MM.1S (cell line): ENCODE data around the gene CFAP20.

Experiments
- DNase-seq: peaks from one replicate; pipeline ENCODE4 v3.0.0-alpha.2; 2015
- H2AFZ ChIP-seq: fragments of 300-600 bp; sonication (generic); 2 replicates; pipeline ENCODE4 v1.6.0; 2016; ENCODE audit warnings: antibody characterized with exemption, low read length
- H3F3A ChIP-seq: fragments of 300-600 bp; sonication (generic); 2 replicates; pipeline ENCODE4 v1.6.1; 2016; ENCODE audit warnings: mild to moderate bottlenecking, antibody characterized with exemption, low read length, moderate library complexity, mixed read lengths; ENCODE audit not compliant: insufficient read depth
- H3K27ac ChIP-seq: fragments of 300-600 bp; sonication (generic); 2 replicates; pipeline ENCODE4 v1.5.1; 2016; ENCODE audit warnings: mild to moderate bottlenecking, low read length
- H3K27me3 ChIP-seq: fragments of 300-600 bp; sonication (generic); replicated peaks from 2 replicates; pipeline ENCODE4 v1.6.0; 2016; ENCODE audit warnings: low read length; ENCODE audit not compliant: insufficient read depth
- H3K36me3 ChIP-seq: fragments of 300-600 bp; sonication (generic); replicated peaks from 2 replicates; pipeline ENCODE4 v1.6.1; 2016; ENCODE audit warnings: mild to moderate bottlenecking, low read length, mixed read lengths; ENCODE audit not compliant: insufficient read depth
- H3K4me1 ChIP-seq: fragments of 300-600 bp; sonication (generic); 2 replicates; pipeline ENCODE4 v1.6.1; 2016; ENCODE audit warnings: low read length, mixed read lengths
- H3K4me2 ChIP-seq: fragments of 300-600 bp; sonication (generic); 2 replicates; pipeline ENCODE4 v1.6.0; 2016; ENCODE audit warnings: low read depth, low read length
- H3K4me3 ChIP-seq: fragments of 300-600 bp; sonication (generic); 2 replicates; pipeline ENCODE4 v1.5.1; 2016; ENCODE audit warnings: low read length, mixed read lengths
- H3K79me2 ChIP-seq: fragments of 300-600 bp; sonication (generic); 2 replicates; pipeline ENCODE4 v1.6.1; 2016; ENCODE audit warnings: mixed run types, low read length, mixed read lengths
- H3K9ac ChIP-seq: fragments of 300-600 bp; sonication (generic); 2 replicates; pipeline ENCODE4 v1.6.1; 2016; ENCODE audit warnings: low read length, mixed read lengths
- H3K9me2 ChIP-seq: fragments of 300-600 bp; sonication (generic); replicated peaks from 2 replicates; pipeline ENCODE4 v1.6.1; 2016; ENCODE audit warnings: mild to moderate bottlenecking, low read length, mixed read lengths; ENCODE audit not compliant: insufficient read depth
- H3K9me3 ChIP-seq: fragments of 300-600 bp; sonication (generic); replicated peaks from 2 replicates; pipeline ENCODE4 v1.6.1; 2016; ENCODE audit warnings: mild to moderate bottlenecking, low read length, mixed read lengths; ENCODE audit not compliant: insufficient read depth
- H4K20me1 ChIP-seq: fragments of 300-600 bp; sonication (generic); 2 replicates; pipeline ENCODE4 v1.6.1; 2016; ENCODE audit warnings: mild to moderate bottlenecking, low read length, moderate library complexity, mixed read lengths; ENCODE audit not compliant: insufficient read depth
- EZH2 ChIP-seq: fragments of 300-600 bp; sonication (generic); optimal IDR thresholded peaks from 2 replicates; pipeline ENCODE3; 2017; ENCODE audit warnings: low read depth, mild to moderate bottlenecking, antibody characterized with exemption, low read length, mixed read lengths
- EZH2phosphoT487 ChIP-seq: fragments of 300-600 bp; sonication (generic); IDR thresholded peaks from 2 replicates; pipeline ENCODE4 v1.6.1; 2018; ENCODE audit warnings: antibody characterized with exemption, low read length
- TF ChIP-seq, protein P1 (sequence below): fragments of 300-600 bp; sonication (generic); IDR thresholded peaks from 2 replicates; pipeline ENCODE4 v1.5.1; 2016; ENCODE audit warnings: antibody characterized with exemption, low read length, mixed read lengths

CFAP20 gene

DNA sequence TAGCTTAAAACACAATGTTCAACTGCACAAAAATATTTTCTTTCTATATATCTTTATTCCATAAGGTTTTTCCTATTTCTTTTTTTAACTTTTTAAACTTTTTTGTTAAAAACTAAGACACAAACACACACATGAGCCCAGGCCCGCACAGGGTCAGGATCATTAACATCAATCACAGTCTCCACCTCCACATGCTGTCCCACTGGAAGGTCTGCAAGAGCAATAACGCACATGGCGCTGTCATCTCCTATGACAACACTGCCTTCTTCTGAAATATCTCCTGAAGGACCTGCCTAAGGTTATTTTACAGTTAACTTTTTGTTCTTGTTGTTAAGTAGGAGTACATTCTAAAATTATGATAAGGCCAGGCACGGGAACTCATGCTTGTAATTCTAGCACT is 4.1 kb downstream of the CFAP20 start:
- H3K9ac ChIP-seq, result no peak overlapping the region
- H4K20me1 ChIP-seq, result peaks cover 24% of the 10 kb centered on the region
- no peak for TF ChIP-seq EZH2
- TF ChIP-seq, protein P1, sequence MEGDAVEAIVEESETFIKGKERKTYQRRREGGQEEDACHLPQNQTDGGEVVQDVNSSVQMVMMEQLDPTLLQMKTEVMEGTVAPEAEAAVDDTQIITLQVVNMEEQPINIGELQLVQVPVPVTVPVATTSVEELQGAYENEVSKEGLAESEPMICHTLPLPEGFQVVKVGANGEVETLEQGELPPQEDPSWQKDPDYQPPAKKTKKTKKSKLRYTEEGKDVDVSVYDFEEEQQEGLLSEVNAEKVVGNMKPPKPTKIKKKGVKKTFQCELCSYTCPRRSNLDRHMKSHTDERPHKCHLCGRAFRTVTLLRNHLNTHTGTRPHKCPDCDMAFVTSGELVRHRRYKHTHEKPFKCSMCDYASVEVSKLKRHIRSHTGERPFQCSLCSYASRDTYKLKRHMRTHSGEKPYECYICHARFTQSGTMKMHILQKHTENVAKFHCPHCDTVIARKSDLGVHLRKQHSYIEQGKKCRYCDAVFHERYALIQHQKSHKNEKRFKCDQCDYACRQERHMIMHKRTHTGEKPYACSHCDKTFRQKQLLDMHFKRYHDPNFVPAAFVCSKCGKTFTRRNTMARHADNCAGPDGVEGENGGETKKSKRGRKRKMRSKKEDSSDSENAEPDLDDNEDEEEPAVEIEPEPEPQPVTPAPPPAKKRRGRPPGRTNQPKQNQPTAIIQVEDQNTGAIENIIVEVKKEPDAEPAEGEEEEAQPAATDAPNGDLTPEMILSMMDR, result no peak
- H3K27me3 ChIP-seq, result no peaks in the 10 kb centered on the region
- no peak overlapping the region for H2AFZ ChIP-seq
- no peak overlapping the region for H3K4me3 ChIP-seq
- no peaks in the 10 kb centered on the region for H3K9me2 ChIP-seq
- H3K27ac ChIP-seq, result no peak overlapping the region
- H3F3A ChIP-seq, result peaks cover 28% of the 10 kb centered on the region
- H3K4me1 ChIP-seq, result peaks cover 30% of the 10 kb centered on the region
- H3K36me3 ChIP-seq, result no peaks in the 10 kb centered on the region
- no peaks in the 10 kb centered on the region for H3K9me3 ChIP-seq
- H3K79me2 ChIP-seq, result peaks cover 85% of the 10 kb centered on the region
- no peak overlapping the region for H3K4me2 ChIP-seq
- no peak for DNase-seq

- H3K27ac ChIP-seq, result no peak overlapping the region
- H2AFZ ChIP-seq, result no peak overlapping the region
- H3K9me3 ChIP-seq, result no peaks in the 10 kb centered on the region
- H3K27me3 ChIP-seq, result no peaks in the 10 kb centered on the region
- no peak overlapping the region for H3K4me3 ChIP-seq
- H3K36me3 ChIP-seq, result no peaks in the 10 kb centered on the region
- peaks cover 30% of the 10 kb centered on the region for H3K4me1 ChIP-seq
- H3K9me2 ChIP-seq, result no peaks in the 10 kb centered on the region
- DNase-seq, result no peak
- no peak overlapping the region for H3K4me2 ChIP-seq
- peaks cover 25% of the 10 kb centered on the region for H4K20me1 ChIP-seq
- no peak for TF ChIP-seq EZH2phosphoT487
- no peak for TF ChIP-seq EZH2
- TF ChIP-seq, protein P1, result no peak
- H3F3A ChIP-seq, result peaks cover 25% of the 10 kb centered on the region
- H3K9ac ChIP-seq, result no peak overlapping the region
- peaks cover 89% of the 10 kb centered on the region for H3K79me2 ChIP-seq
Observed at GRCh38 chr16:58124601-58124915, 4.6 kb downstream of the CFAP20 start.

DNA sequence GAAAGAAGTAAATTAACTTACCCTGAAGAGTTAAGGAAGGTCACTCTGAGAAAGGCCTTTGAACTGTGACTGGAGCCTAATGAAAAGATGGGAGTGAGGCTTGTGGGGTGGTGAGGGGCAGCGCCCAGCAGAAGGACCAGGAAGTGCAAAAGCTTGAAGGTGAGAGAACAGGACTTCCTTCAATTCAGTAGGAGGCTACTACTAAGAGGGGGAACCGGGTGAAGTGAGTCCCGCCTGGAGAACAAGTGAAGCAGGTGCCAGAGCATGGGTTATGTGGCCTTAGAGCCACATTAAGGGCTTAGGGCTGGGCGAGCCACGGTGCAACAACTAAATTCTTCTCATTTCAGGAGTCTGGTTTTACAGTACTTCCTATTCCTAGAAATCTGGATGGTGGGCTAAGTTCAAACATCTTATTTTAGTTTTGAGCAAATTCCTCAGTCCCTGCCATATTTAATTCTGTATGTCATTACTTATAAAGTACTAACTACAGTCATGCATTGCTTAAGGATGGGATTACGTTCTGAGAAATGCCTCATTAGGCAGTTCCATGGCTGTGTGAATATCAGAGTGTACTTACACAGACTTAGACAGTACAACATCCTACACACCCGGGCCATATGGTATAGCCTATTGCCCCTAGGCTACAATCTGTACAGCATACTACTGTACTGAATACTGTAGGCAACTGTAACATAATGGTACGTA is 5.1 kb downstream of the CFAP20 start:
- Histone ChIP-seq H3K4me3 (no peak overlapping the region), H3K9ac (no peak overlapping the region), H3K79me2 (peaks cover 94% of the 10 kb centered on the region), H4K20me1 (peaks cover 30% of the 10 kb centered on the region), H3F3A (peaks cover 23% of the 10 kb centered on the region), H2AFZ (no peak overlapping the region), H3K4me1 (peaks cover 30% of the 10 kb centered on the region), H3K4me2 (no peak overlapping the region), H3K9me3 (no peaks in the 10 kb centered on the region), H3K27me3 (no peaks in the 10 kb centered on the region), H3K36me3 (no peaks in the 10 kb centered on the region), H3K27ac (no peak overlapping the region), H3K9me2 (no peaks in the 10 kb centered on the region)
- no peak for DNase-seq
- TF ChIP-seq, protein P1, result no peak
- TF ChIP-seq EZH2 (no peak), EZH2phosphoT487 (no peak)
